Skeletal muscle tissue (tissue), 4 donors: Measurements from ENCODE around the gene HDAC6. TPM values are rescaled to one million over a fixed set of nuclear protein-coding genes. Genes with fewer than 3 reads are reported as not detected.
"Not testable (repeated sequence)": the region's sequence is repeated elsewhere in the genome, so short reads cannot be mapped to it uniquely, and the experiment has no call there.

Experiments
- H3K27ac ChIP-seq: one replicate; pipeline ENCODE4 v1.7.0; 2013; ENCODE audit warnings: mild to moderate bottlenecking, low read depth, low read length, inconsistent platforms
- H3K27me3 ChIP-seq, 3 donors: one replicate each; pipeline ENCODE4 v1.7.0; 2013; ENCODE audit warnings: low read length in 3 of 3; ENCODE audit not compliant: control insufficient read depth in 3 of 3, insufficient read depth in 3 of 3
- H3K36me3 ChIP-seq, 3 donors: one replicate each; pipeline ENCODE4 v1.7.0; 2013; ENCODE audit warnings: low read length in 3 of 3; ENCODE audit not compliant: control insufficient read depth in 3 of 3, insufficient read depth in 3 of 3
- H3K4me1 ChIP-seq, 3 donors: one replicate each; pipeline ENCODE4 v1.7.0; 2013; ENCODE audit warnings: low read length in 3 of 3, mild to moderate bottlenecking in 3 of 3; ENCODE audit not compliant: control insufficient read depth in 3 of 3, insufficient read depth in 3 of 3
- H3K4me3 ChIP-seq, 3 donors: one replicate each; pipeline ENCODE4 v1.7.0; 2013; ENCODE audit warnings: low read length in 3 of 3
- H3K9ac ChIP-seq, 3 donors: one replicate each; pipeline ENCODE4 v1.7.0; 2013; ENCODE audit warnings: low read length in 3 of 3, mild to moderate bottlenecking in 3 of 3, moderate library complexity in 2 of 3, low read depth in 1 of 3
- H3K9me3 ChIP-seq, 3 donors: one replicate each; pipeline ENCODE4 v1.7.0; 2013; ENCODE audit warnings: low read length in 3 of 3; ENCODE audit not compliant: control insufficient read depth in 3 of 3
- total RNA-seq: library from RNA; depleted of rRNA; stranded (reverse); fragments of >200 nt; gene quantifications from one replicate; pipeline ENCODE4 v1.2.3, GENCODE V29; 2014
- donor health status: Osteomylitis.

The HDAC6 gene
- total RNA-seq, 1 donor from 2014 or later, result 79.3 TPM

DNA sequence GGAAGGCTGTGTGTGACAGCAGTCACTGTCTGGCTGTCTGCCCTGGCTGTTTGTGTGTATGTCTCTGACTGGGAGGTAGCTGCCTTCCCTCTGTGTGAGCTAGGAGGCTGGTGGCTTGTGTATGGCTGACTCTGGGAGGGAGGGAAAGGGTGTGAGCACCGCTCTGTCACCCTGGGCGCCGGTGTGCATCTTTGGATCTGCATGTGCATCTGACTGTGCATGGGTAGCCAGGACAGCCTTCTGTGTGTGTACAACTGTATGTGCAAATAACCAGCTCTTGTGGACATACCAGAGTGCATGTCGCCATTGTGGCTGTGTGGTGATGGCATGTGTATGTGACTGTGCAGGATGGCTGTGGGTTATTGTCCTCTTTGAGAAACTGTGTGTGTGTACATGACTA, 17.0 kb downstream of the HDAC6 start:
- no peaks in the 10 kb centered on the region for H3K9me3 ChIP-seq
- H3K36me3 ChIP-seq, result peaks cover 41 to 47% (median 42%) of the 10 kb centered on the region in 3 donors
- H3K4me1 ChIP-seq, result no peaks in the 10 kb centered on the region
- H3K27me3 ChIP-seq, result no peaks in the 10 kb centered on the region
- no peak overlapping the region for H3K9ac ChIP-seq
- H3K27ac ChIP-seq, result no peak overlapping the region
- no peak overlapping the region for H3K4me3 ChIP-seq

DNA sequence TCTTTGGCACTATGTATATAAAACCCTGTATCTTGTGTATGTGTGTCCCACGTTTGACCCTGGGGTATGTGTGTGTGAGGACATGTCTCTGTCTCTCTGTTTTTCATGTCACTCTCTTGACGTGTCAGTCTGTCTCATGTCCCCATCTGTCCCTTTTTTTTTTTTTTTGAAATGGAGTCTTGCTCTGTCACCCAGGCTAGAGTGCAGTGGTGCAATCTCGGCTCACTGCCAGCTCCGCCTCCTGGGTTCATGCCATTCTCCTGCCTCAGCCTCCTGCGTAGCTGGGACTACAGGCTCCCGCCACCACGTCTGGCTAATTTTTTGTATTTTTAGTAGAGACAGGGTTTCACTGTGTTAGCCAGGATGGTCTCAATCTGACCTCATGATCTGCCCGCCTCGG, 17.5 kb downstream of the HDAC6 start:
- not testable (repeated sequence) for H3K9ac ChIP-seq, H3K27ac ChIP-seq, H3K9me3 ChIP-seq, H3K4me3 ChIP-seq, H3K27me3 ChIP-seq, H3K4me1 ChIP-seq
- peaks cover 44 to 50% (median 45%) of the 10 kb centered on the region in 3 donors for H3K36me3 ChIP-seq

DNA sequence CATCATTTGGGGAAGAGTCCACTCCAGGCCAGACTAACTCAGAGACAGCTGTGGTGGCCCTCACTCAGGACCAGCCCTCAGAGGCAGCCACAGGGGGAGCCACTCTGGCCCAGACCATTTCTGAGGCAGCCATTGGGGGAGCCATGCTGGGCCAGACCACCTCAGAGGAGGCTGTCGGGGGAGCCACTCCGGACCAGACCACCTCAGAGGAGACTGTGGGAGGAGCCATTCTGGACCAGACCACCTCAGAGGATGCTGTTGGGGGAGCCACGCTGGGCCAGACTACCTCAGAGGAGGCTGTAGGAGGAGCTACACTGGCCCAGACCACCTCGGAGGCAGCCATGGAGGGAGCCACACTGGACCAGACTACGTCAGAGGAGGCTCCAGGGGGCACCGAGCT, 21.2 kb downstream of the HDAC6 start:
- Histone ChIP-seq H3K27me3 (no peaks in the 10 kb centered on the region), H3K4me3 (no peak overlapping the region), H3K36me3 (peaks cover 35 to 36% (median 35%) of the 10 kb centered on the region in 3 donors), H3K4me1 (no peaks in the 10 kb centered on the region), H3K27ac (no peak overlapping the region), H3K9me3 (no peaks in the 10 kb centered on the region), H3K9ac (no peak overlapping the region)

GRCh38 chrX:48824066-48824465, 22.2 kb downstream of the HDAC6 start:
- peaks cover 27 to 30% (median 28%) of the 10 kb centered on the region in 3 donors for H3K36me3 ChIP-seq
- no peak overlapping the region for H3K4me3 ChIP-seq

GRCh38 chrX:48826135-48826875, 24.4 kb downstream of the HDAC6 start, which contains the start of gene ERAS:
Gene ERAS, plus strand, starts transcription at chrX:48826513. Its CDS starts 2,611 bp downstream, at chrX:48829124.
- no peak within 1 kb of the TSS for H3K9ac ChIP-seq
- peaks cover 17 to 27% (median 25%) of the 10 kb centered on the region in 3 donors for H3K36me3 ChIP-seq
- H3K27ac ChIP-seq, result no peak within 1 kb of the TSS
- H3K9me3 ChIP-seq, result no peaks in the 10 kb centered on the region
- no peak within 1 kb of the TSS for H3K4me3 ChIP-seq
- H3K27me3 ChIP-seq, result peaks cover 6 to 18% (median 8%) of the 10 kb centered on the region in 3 donors
- H3K4me1 ChIP-seq, result no peaks in the 10 kb centered on the region

More at GRCh38 chrX:48824066-48824465, 22.2 kb downstream of the HDAC6 start:
- no peaks in the 10 kb centered on the region for H3K9me3 ChIP-seq
- H3K27me3 ChIP-seq, result peaks cover 0 to 5% (median 0%) of the 10 kb centered on the region in 3 donors
- H3K27ac ChIP-seq, result no peak overlapping the region
- H3K9ac ChIP-seq, result no peak overlapping the region
- H3K4me1 ChIP-seq, result no peaks in the 10 kb centered on the region

GRCh38 chrX:48826876-48827653, 25.2 kb downstream of the HDAC6 start:
- H3K9ac ChIP-seq, result no peak overlapping the region
- peaks cover 10 to 26% (median 11%) of the 10 kb centered on the region in 3 donors for H3K27me3 ChIP-seq
- H3K4me1 ChIP-seq, result no peaks in the 10 kb centered on the region
- H3K27ac ChIP-seq, result no peak overlapping the region
- peaks cover 13 to 23% (median 22%) of the 10 kb centered on the region in 3 donors for H3K36me3 ChIP-seq
- no peaks in the 10 kb centered on the region for H3K9me3 ChIP-seq
- no peak overlapping the region for H3K4me3 ChIP-seq

GRCh38 chrX:48827654-48827968, 25.7 kb downstream of the HDAC6 start:
- Histone ChIP-seq H3K27me3 (peaks cover 10 to 26% (median 11%) of the 10 kb centered on the region in 3 donors), H3K36me3 (peaks cover 12 to 19% (median 18%) of the 10 kb centered on the region in 3 donors), H3K4me3 (no peak overlapping the region), H3K27ac (no peak overlapping the region), H3K9ac (no peak overlapping the region), H3K4me1 (no peaks in the 10 kb centered on the region), H3K9me3 (no peaks in the 10 kb centered on the region)

DNA sequence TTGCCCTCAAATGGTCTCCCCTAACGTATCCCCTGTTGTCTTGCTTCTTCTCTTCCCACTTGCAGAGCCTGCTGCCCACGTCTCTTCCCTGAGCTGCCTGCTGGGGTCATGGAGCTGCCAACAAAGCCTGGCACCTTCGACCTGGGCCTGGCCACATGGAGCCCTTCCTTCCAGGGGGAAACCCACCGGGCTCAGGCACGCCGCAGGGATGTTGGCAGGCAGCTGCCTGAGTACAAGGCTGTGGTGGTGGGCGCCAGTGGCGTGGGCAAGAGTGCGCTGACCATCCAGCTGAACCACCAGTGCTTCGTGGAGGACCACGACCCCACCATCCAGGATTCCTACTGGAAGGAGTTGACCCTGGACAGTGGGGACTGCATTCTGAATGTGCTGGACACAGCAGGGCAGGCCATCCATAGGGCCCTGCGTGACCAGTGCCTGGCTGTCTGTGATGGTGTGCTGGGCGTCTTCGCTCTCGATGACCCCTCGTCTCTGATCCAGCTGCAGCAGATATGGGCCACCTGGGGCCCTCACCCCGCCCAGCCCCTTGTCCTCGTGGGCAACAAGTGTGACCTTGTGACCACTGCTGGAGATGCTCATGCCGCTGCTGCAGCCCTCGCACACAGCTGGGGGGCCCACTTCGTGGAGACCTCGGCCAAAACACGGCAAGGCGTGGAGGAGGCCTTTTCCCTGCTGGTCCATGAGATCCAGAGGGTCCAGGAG, 27.3 kb downstream of the HDAC6 start:
- Histone ChIP-seq H3K36me3 (peaks cover 3 to 8% (median 5%) of the 10 kb centered on the region in 3 donors), H3K9ac (no peak overlapping the region), H3K9me3 (no peaks in the 10 kb centered on the region), H3K4me1 (no peaks in the 10 kb centered on the region), H3K27me3 (peaks cover 12 to 36% (median 20%) of the 10 kb centered on the region in 3 donors), H3K27ac (no peak overlapping the region), H3K4me3 (no peak overlapping the region)

- peaks cover 0 to 5% (median 0%) of the 10 kb centered on the region in 3 donors for H3K4me1 ChIP-seq
- H3K9ac ChIP-seq, result no peak overlapping the region
- peaks cover 20 to 44% (median 32%) of the 10 kb centered on the region in 3 donors for H3K27me3 ChIP-seq
- H3K36me3 ChIP-seq, result no peaks in the 10 kb centered on the region
- no peak overlapping the region for H3K4me3 ChIP-seq
- H3K27ac ChIP-seq, result no peak overlapping the region
- no peaks in the 10 kb centered on the region for H3K9me3 ChIP-seq
Measured at GRCh38 chrX:48831136-48831908, 29.5 kb downstream of the HDAC6 start.
